ENCODE data around the gene SNN.

SNN gene

DNA sequence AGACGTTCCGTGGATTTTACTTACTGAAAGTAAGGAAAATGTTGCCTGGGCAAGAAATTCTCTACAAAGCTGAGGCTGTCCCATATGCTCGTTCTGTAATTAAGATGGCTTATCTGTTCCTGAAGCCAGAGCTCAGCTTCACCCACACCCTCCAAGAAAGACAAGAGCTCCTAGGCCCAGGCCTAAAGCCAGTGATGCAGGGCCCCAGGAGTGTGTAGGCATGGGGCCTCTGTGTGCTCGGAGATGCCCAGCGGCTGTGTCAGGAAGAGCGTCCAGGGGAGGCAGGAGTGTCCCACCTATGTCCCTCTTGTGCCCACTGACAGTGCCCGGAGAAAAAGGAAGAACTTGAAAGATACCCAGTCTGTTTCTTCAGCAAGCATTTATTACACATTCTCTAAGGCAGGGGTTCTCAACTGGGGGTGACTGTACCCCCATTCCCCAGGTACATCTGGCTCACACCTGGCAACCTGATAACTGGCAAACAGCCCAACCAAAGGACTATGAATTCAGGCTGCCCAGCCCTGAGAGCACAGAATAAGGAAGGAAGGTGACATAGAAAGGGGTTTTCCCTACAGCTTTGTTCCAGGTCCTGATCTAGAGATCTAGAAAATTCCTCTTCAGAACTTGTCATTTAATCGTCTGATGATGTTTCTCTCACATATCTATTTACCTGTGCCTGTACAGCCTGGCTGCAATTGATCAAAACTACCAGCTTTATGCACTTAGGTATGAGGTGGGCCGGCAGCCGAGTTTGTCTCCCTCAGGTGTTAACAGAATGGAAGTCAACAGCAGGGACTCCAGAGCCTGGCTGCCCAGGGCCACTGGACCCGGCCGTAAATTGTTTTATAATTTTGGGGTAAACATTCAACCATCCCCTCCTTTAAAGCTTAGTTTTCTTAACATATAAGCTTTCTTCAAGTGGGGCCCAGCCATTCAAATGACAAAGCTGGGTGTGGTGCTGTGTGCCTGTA lies 12.0 kb downstream of the SNN start:
- DNase-seq (ENCODE audit: low spot score), result no peak

GRCh38 chr16:11681556-11681955 lies 13.3 kb downstream of the SNN start:
- no peak for DNase-seq (ENCODE audit: low spot score)

GRCh38 chr16:11681976-11682654 lies 13.9 kb downstream of the SNN start:
- DNase-seq (ENCODE audit: low spot score), result no peak

DNA sequence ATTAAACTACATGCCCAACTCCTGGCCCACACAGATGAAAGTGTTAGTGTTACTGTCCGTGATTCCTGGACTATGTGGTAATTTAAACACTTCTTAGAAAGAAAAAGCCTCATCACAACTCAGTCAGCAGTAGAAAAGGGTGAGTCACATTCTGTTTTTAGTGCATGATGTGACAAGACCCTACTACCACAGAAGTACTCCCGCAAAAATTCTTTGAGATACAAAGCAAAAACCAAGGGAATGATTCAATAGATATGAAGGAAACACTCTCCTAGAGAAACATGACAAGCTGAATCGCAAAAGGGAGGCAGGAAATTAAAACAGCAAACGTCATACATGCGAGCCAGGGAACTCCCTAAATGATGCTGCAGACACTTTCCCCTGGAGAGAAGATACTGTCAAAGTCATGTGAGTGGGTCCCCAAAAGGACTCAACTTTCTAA lies 14.4 kb downstream of the SNN start:
- DNase-seq (ENCODE audit: low spot score), result no peak

DNA sequence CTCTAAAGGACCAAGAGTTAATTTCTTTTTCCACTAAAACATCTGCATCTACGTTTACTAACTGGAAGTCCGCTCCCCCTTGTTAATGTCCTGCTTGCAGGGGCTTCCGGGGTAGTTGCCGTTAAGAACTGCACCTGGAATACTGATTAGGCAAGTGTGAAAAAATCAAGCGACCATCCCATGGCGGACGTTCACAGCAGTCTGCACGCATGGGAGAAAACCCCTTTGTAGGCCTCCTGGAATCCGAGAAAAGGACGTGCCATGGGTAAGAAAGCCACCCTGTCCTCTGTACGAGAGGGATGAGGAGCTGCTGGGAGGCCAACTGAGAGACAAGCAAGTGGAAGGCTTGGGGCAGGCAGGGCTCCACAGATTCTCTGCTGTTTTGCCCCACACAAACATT lies 14.9 kb downstream of the SNN start:
- DNase-seq (ENCODE audit: low spot score), result no peak

- no peak for DNase-seq (ENCODE audit: low spot score)
These were observed 16.2 kb downstream of the SNN start for GRCh38 chr16:11684231-11685025.

DNA sequence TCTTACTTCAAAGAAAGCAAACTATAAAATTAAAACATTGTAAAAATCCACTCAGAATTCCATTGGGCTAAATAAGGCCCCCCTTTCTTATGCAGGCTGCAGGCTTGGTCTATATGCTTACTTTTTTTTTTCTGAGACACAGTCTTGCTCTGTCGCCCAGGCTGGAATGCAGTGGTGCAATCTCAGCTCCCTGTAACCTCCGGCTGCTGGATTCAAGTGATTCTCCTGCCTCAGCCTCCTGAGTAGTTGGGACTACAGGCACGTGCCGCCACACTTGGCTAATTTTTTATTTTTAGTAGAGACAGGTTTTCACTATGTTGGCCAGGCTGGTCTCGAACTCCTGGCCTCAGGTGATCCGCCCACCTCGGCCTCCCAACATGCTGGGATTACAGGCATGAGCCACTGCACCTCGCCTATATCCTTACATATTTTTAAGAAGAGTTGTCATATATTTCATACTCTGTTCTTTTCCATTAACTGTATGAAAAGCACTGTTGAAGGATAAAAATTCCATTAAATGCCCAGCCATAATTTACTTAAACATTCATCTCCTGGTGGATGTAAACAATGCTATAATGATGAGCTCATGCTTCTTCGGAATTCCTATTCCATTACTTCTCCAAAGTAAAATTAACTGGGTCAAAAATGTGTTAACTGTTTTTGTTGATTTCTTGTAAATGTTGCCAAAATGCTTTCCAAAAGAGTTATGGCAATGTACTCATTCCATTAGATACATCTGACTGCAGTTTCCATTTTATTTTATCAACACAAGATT lies 17.8 kb downstream of the SNN start:
- DNase-seq (ENCODE audit: low spot score), result no peak

- DNase-seq (ENCODE audit: low spot score), result no peak
These were observed 18.6 kb downstream of the SNN start for GRCh38 chr16:11686713-11687380.

DNA sequence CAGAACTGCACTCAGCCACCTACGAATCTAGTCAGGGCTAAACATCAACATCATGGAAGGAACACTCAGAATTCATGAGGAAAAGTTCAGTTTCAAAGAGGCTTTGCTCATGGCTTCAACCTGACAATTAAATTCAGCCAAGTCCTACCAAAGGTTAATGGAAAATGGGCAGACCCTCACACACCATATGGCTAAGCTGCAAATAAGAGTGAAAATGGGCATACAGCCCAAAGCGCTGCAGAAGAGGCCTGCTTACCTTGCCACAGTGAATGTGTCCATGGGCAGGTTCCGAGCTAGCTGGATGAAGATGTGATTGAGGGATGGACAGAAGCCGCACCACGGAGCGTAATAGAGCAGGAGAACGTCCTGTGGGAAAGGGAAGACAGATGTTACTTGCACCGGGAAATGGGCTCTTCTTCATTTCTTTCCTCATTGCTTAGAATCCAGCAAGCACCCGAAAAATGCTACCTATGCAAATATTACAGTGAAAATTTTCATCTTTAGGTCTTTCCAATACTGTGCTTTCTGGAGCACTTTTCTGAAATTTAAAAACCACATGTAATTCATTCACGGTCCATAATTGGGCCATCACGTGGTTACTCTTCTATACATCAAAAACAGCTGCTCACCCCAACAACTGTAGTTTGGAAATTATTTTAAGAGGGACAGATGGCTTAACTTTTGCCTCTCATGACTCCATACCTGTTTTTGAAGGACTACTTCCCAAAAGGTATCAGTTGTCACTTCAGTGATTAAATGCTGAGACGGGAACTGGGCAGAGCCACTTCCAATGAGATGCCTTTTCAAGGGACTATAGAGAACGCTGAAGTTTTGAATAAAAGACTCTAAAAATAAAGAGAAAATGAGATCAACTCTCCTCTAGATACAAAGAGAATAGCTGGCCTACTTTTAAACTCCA lies 19.6 kb downstream of the SNN start:
- no peak for DNase-seq (ENCODE audit: low spot score)

- DNase-seq (ENCODE audit: low spot score), result no peak
These were observed 20.2 kb downstream of the SNN start for GRCh38 chr16:11688520-11688886.

DNA sequence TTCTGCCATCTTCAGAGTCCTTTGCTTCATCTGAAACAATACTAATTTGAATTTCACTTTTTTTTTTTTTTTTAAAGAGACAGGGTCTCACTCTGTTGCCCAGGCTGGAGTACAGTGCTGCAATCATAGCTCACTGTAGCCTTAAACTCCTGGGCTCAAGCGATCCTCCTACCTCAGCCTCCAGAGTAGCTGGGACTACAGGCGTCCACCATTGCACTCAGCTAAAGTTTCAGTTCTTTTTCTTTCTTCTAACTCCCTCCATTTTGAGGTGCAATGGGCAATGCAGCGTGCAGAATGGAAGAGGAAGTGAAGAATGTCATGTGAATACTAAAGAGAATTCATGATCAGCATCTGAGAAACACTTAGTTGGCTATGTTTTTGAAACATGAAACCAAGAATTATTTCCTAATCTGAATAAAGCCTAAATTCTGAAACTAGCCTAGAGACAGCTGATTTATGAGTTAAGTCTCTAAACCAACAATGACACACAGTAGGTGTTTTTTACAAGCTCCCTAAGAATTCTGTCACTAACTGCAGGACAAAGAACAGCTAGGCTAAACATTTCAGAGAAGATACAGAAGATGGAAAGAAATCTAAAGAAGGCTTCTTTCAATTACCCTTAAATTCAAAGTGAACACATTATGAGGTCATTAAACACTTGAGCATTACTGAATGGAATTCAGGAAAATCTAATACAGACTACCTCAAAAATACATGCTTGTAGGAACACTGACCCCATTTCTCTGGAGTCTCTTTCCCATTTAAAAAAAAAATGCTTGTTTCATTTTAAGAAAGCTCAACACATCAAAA lies 21.0 kb downstream of the SNN start:
- no peak for DNase-seq (ENCODE audit: low spot score)

DNA sequence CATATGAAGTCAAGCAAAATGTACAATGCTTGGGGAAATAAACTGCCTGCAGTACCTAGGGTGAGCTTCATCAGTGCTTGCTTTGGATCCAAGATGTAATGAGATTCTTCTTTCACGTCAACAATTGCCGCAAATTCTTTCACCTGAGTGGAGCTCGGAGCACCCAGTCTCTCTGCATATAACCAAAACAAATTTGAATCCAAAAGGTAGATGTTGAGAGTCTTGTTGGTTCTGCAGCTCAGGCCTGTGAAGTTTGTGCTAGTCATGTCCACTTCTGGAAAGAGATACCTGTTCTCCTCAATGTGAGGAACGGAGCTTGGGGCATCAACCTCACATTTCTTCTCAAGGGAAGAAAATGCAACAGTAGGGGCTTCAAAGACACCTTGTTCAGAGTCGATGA lies 23.0 kb downstream of the SNN start:
- no peak for DNase-seq (ENCODE audit: low spot score)

- DNase-seq (ENCODE audit: low spot score), result no peak
These were observed 23.5 kb downstream of the SNN start for GRCh38 chr16:11691771-11692170.

DNA sequence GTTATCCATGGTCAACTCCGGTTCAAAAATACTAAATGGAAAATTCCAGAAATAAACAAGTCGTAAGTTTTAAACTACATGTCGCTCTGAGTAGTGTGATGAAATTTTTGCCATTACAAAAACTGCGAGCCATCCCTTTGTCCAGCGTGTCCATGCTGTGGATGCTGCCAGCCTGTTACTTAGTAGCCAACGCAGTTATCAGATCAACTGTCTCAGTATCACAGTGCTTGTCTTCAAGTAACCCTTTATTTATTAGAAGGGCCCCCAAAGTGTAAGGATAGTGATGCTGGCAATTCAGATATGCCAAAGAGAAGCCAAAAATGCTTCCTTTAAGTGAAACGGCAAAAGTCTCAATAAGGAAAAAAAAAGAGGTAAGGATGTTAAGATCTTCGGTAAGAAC lies 23.9 kb downstream of the SNN start:
- no peak for DNase-seq (ENCODE audit: low spot score)

- DNase-seq (ENCODE audit: low spot score), result no peak
These were observed 24.4 kb downstream of the SNN start for GRCh38 chr16:11692651-11693050.

- DNase-seq (ENCODE audit: low spot score), result no peak
These were observed 28.2 kb downstream of the SNN start for GRCh38 chr16:11696266-11697012.

- DNase-seq (ENCODE audit: low spot score), result no peak
These were observed 29.1 kb downstream of the SNN start for GRCh38 chr16:11697319-11697718.

GRCh38 chr16:11698271-11698689 lies 30.0 kb downstream of the SNN start:
- no peak for DNase-seq (ENCODE audit: low spot score)
